KOPT-K1 (cell line): ENCODE data around the gene GSAP.
"Not testable (repeated sequence)": the region's sequence is repeated elsewhere in the genome, so short reads cannot be mapped to it uniquely, and the experiment has no call there.

Experiments
- H3K27ac ChIP-seq: fragments of 200-600 bp; sonication (generic); 2 replicates; pipeline ENCODE4 v1.5.1; 2016; ENCODE audit warnings: antibody characterized with exemption, mild to moderate bottlenecking, low read depth, low read length; ENCODE audit not compliant: poor library complexity, severe bottlenecking
- H3K36me3 ChIP-seq: fragments of 200-600 bp; sonication (generic); 2 replicates; pipeline ENCODE4 v1.5.1; 2017; ENCODE audit warnings: antibody characterized with exemption, mild to moderate bottlenecking, low read length, moderate library complexity; ENCODE audit not compliant: insufficient read depth
- H3K9me3 ChIP-seq: fragments of 200-600 bp; sonication (generic); 2 replicates; pipeline ENCODE4 v1.5.1; 2017; ENCODE audit warnings: antibody characterized with exemption, low read length, mild to moderate bottlenecking; ENCODE audit not compliant: insufficient read depth, poor library complexity, severe bottlenecking

GSAP gene

DNA sequence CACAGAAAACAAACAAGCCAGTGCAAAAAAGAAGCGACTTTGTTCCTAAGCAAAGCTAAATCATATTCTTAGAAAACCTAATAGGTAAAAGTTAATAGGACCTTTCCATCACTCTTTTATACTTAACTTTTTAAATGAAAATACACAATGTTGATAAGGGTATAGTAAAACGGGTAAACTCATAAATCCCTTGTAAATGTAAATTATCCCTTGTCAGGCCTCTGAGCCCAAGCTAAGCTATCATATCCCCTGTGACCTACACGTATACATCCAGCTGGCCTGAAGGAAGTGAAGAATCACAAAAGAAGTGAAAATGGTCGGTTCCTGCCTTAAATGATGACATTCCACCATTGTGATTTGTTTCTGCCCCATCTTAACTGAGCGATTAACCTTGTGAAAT lies 76.4 kb downstream of the GSAP start:
- no peaks in the 10 kb centered on the region for H3K36me3 ChIP-seq
- no peak overlapping the region for H3K27ac ChIP-seq
- H3K9me3 ChIP-seq, result no peaks in the 10 kb centered on the region

GRCh38 chr7:77338883-77339629 lies 77.1 kb downstream of the GSAP start:
- Histone ChIP-seq H3K27ac (no peak overlapping the region), H3K36me3 (no peaks in the 10 kb centered on the region)

GRCh38 chr7:77338260-77338659 lies 77.9 kb downstream of the GSAP start:
- Histone ChIP-seq H3K36me3 (no peaks in the 10 kb centered on the region), H3K27ac (no peak overlapping the region), H3K9me3 (no peaks in the 10 kb centered on the region)

More at GRCh38 chr7:77338883-77339629, 77.1 kb downstream of the GSAP start:
- H3K9me3 ChIP-seq, result no peaks in the 10 kb centered on the region

DNA sequence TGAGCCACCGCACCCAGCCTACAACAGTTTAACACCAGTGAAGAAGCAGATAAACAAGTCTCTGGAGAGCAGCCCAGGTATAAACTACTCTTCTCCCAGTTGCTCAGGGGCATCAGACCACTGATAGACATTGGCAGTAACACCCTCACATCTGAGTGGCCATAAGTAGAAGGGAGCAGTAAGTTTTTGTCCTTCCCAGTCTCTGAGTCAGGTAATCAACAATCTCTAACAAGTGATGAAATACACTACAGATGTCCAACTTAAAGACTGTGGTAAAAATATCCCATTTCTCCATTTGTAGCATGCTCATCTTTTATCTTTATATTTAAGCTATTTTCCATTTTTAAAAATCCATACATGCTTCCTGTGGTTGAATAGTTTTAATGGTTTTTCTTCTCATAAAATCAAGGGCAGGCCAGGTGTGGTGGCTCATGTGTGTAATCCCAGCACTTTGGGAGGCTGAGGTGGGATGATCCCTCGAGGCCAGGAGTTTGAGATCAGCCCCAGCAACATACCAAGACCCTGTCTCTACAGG lies 78.6 kb downstream of the GSAP start:
- Histone ChIP-seq H3K27ac (no peak overlapping the region), H3K9me3 (no peaks in the 10 kb centered on the region), H3K36me3 (no peaks in the 10 kb centered on the region)

DNA sequence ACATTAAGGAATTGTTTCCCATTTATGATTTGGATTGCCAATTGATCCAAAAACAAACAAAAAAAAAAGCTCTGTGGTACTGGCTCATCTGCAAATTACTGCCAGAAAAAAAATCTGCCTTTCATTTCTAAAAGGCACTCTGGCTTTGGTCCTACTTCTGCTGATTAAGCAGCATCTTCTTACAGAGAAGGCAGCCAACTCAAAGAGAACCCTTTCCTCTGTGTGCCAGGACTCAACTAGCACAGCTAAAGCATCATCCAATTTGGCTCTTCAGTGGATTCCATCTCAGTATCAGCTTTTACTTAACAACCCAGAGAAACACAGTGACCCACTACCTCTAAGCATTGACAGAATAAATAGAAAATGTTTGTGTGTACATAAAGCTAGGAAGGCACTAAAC lies 80.6 kb downstream of the GSAP start:
- Histone ChIP-seq H3K27ac (no peak overlapping the region), H3K9me3 (no peaks in the 10 kb centered on the region), H3K36me3 (no peaks in the 10 kb centered on the region)

GRCh38 chr7:77334039-77334438 lies 82.1 kb downstream of the GSAP start:
- H3K27ac ChIP-seq, H3K9me3 ChIP-seq, H3K36me3 ChIP-seq: not testable (repeated sequence)

GRCh38 chr7:77331938-77332695 lies 84.0 kb downstream of the GSAP start:
- Histone ChIP-seq H3K27ac (no peak overlapping the region), H3K36me3 (no peaks in the 10 kb centered on the region), H3K9me3 (no peaks in the 10 kb centered on the region)

DNA sequence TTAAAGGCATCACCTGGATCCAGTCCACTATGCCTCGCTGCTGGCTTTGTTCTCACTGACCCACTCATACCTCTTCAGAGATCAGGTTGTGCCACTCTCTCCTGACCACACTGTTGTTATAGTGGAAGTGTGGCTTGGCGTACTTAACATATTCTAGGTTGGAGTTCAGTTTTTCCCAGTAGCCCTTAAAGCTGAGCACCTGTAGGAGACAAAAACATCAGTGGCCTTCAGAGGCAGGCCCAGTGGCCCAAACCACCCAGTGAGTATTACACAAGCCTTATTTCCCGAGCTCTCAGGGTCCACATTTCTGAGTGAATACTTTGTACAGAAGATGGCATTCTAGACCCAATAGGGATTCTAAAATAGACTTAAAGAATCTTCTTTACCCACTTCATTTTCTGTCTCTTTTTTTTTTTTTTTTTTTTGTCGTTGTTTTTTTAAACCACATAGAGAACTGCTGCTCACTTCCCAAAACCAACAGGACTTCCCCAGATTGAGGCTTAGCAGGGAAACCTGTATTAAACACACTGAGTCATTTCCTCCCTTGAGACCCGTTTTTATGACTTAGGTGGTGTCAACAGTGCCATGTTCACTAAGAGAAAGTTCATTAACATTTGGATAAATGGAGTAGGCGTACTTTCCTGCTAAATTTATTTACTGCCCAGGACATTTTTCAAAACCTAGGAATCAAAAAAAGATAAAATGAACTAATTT lies 85.8 kb downstream of the GSAP start:
- no peaks in the 10 kb centered on the region for H3K36me3 ChIP-seq
- H3K9me3 ChIP-seq, result no peaks in the 10 kb centered on the region
- no peak overlapping the region for H3K27ac ChIP-seq

GRCh38 chr7:77329466-77330168 lies 86.5 kb downstream of the GSAP start:
- no peaks in the 10 kb centered on the region for H3K9me3 ChIP-seq
- no peak overlapping the region for H3K27ac ChIP-seq
- no peaks in the 10 kb centered on the region for H3K36me3 ChIP-seq

DNA sequence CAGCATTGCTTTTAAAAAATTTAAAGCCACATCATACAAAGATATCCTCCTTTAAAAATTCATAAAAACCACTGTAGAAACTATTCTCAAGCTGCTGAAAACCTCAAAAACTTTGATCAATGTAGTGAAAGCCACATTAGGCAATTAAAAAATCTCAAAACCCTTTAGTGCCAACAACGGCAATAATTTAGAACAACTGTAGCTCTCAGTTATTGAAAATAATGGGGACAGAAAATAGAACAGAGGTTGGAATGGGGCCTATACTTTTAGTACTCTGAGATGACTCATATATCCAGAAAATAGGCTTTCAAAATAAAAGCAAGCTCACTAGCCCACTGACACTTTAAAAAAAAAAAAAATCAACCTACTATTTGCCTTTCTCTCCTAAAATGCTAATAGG lies 87.5 kb downstream of the GSAP start:
- H3K9me3 ChIP-seq, result no peaks in the 10 kb centered on the region
- no peaks in the 10 kb centered on the region for H3K36me3 ChIP-seq
- H3K27ac ChIP-seq, result no peak overlapping the region

- Histone ChIP-seq H3K27ac (no peak overlapping the region), H3K36me3 (no peaks in the 10 kb centered on the region), H3K9me3 (no peaks in the 10 kb centered on the region)
These were observed 88.1 kb downstream of the GSAP start for GRCh38 chr7:77327932-77328628.

- H3K36me3 ChIP-seq, result no peaks in the 10 kb centered on the region
- H3K9me3 ChIP-seq, result no peaks in the 10 kb centered on the region
- no peak overlapping the region for H3K27ac ChIP-seq
These were observed 88.8 kb downstream of the GSAP start for GRCh38 chr7:77327067-77327931.

GRCh38 chr7:77326131-77326530 lies 90.0 kb downstream of the GSAP start:
- no peak overlapping the region for H3K27ac ChIP-seq
- no peaks in the 10 kb centered on the region for H3K36me3 ChIP-seq
- H3K9me3 ChIP-seq, result no peaks in the 10 kb centered on the region
